ENCODE data around the gene PIP4K2A.

PIP4K2A gene

DNA sequence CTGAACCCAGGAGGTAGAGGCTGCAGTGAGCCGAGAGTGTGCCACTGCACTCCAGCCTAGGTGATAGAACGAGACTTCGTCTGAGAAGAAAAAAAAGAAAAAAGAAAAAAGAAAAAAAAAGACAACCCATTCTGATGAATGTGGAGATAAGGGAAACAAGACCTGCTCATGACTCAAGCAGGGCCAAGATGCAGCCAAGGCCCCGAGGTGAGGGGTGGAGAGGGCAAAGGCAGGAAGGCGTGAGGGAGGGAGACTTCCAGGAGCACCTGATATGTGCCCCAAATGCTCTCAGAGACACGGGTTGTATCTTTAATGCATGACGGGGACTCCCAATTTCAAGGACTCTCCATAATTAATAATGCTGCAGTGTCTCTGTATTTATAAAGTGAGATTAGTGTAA, 134.6 kb downstream of the PIP4K2A start:
- Histone ChIP-seq H3K4me2 (ENCODE audit: low read length) (no peak overlapping the region), H3K23ac (ENCODE audit: low read length) (no peak overlapping the region), H4K8ac (ENCODE audit: low read depth, low read length) (no peak overlapping the region), H3K9ac (ENCODE audit: low read length) (no peak overlapping the region), H3K27me3 (ENCODE audit: insufficient read depth, low read length) (no peaks in the 10 kb centered on the region), H2AK5ac (ENCODE audit: low read length) (no peak overlapping the region), H2AFZ (ENCODE audit: insufficient read depth, low read length, poor library complexity) (no peak overlapping the region), H3K36me3 (ENCODE audit: control insufficient read depth in 1 of 2, insufficient read depth in 2 of 2, low read length in 2 of 2) (peaks cover 25 to 26% of the 10 kb centered on the region in 2 experiments), H3K79me2 (ENCODE audit: control insufficient read depth, insufficient read depth, low read length, poor library complexity) (peaks cover 3% of the 10 kb centered on the region), H2BK12ac (ENCODE audit: low read length) (no peak overlapping the region), H4K91ac (ENCODE audit: low read depth, low read length) (no peak overlapping the region), H3K18ac (ENCODE audit: low read length) (no peak overlapping the region), H3K4me1 (ENCODE audit: control insufficient read depth in 1 of 2, insufficient read depth in 2 of 2, low read length in 2 of 2) (peaks cover 0 to 5% of the 10 kb centered on the region in 2 experiments), H2BK5ac (ENCODE audit: low read depth, low read length, poor library complexity) (no peak overlapping the region), H4K12ac (ENCODE audit: low read depth, low read length) (no peak overlapping the region), H3K79me1 (ENCODE audit: low read length) (no peaks in the 10 kb centered on the region), H3K27ac (ENCODE audit: low read depth, low read length) (no peak overlapping the region), H2BK120ac (ENCODE audit: insufficient read depth, low read length, poor library complexity) (no peak overlapping the region), H3K4me3 (ENCODE audit: low read depth, low read length) (no peak overlapping the region), H3K9me3 (ENCODE audit: insufficient read depth, low read depth, low read length) (peaks cover 2% of the 10 kb centered on the region), H3K4ac (ENCODE audit: low read depth, low read length) (no peak overlapping the region), H3K14ac (ENCODE audit: low read length) (no peak overlapping the region)
- no CpG with 5 or more reads among the region's 7 CpGs for WGBS (ENCODE audit: extremely low coverage, insufficient coverage, insufficient read length)
- DNase-seq = peak in 1 of 2 donors; percentile 16

DNA sequence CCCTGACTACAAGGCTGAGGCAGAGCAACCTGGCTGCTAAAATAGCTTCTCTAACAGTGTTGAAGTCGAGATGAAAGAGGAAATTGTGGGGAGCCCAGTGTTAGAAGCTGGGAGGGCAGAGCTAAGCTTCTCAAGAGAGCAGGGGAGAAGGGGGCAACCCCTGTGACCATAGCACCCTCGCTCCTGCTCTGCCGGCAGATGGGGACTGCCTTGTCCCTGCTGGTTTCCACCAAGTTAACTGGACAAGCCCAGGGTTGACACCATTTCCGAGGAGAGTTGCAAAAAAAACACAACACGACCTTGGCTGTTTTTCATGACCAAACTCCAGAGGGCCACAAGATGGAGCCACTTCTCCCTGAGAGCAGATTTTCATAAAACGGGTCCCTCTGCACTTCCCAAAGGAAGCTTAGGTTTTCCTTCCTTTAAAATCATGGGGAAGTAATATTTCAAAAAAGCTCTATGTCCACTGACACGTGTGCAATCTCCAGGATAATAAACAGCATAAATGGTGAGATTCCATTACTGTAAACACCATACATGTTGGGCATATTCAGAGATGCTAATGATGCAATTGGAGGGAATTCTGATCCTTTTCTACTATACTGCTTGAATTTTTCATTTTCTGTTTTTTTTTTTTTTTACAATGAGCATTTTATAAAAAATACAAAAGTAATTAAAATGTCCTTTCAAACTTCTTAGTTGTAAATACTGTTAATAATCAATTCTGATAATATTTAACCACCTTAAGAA, 140.4 kb downstream of the PIP4K2A start:
- Histone ChIP-seq H4K12ac (ENCODE audit: low read depth, low read length) (no peak overlapping the region), H3K4me1 (ENCODE audit: control insufficient read depth in 1 of 2, insufficient read depth in 2 of 2, low read length in 2 of 2) (no peaks in the 10 kb centered on the region), H3K14ac (ENCODE audit: low read length) (no peak overlapping the region), H3K36me3 (ENCODE audit: control insufficient read depth in 1 of 2, insufficient read depth in 2 of 2, low read length in 2 of 2) (peaks cover 20 to 23% of the 10 kb centered on the region in 2 experiments), H3K18ac (ENCODE audit: low read length) (no peak overlapping the region), H2AFZ (ENCODE audit: insufficient read depth, low read length, poor library complexity) (no peak overlapping the region), H4K91ac (ENCODE audit: low read depth, low read length) (no peak overlapping the region), H2BK120ac (ENCODE audit: insufficient read depth, low read length, poor library complexity) (no peak overlapping the region), H2AK5ac (ENCODE audit: low read length) (no peak overlapping the region), H3K4ac (ENCODE audit: low read depth, low read length) (no peak overlapping the region), H4K8ac (ENCODE audit: low read depth, low read length) (no peak overlapping the region), H3K4me2 (ENCODE audit: low read length) (no peak overlapping the region), H3K27me3 (ENCODE audit: insufficient read depth, low read length) (no peaks in the 10 kb centered on the region), H3K4me3 (ENCODE audit: low read depth, low read length) (no peak overlapping the region), H2BK5ac (ENCODE audit: low read depth, low read length, poor library complexity) (peak overlapping the region; percentile 33), H3K23ac (ENCODE audit: low read length) (no peak overlapping the region), H3K27ac (ENCODE audit: low read depth, low read length) (no peak overlapping the region), H3K79me2 (ENCODE audit: control insufficient read depth, insufficient read depth, low read length, poor library complexity) (no peaks in the 10 kb centered on the region), H2BK12ac (ENCODE audit: low read length) (no peak overlapping the region), H3K79me1 (ENCODE audit: low read length) (no peaks in the 10 kb centered on the region), H3K9me3 (ENCODE audit: insufficient read depth, low read depth, low read length) (peaks cover 2% of the 10 kb centered on the region), H3K9ac (ENCODE audit: low read length) (no peak overlapping the region)
- DNase-seq = peak in 1 of 2 donors; percentile 43
- no CpG with 5 or more reads among the region's 7 CpGs for WGBS (ENCODE audit: extremely low coverage, insufficient coverage, insufficient read length)

- no peak overlapping the region for H3K4me2 ChIP-seq (ENCODE audit: low read length)
- DNase-seq = no peak
- H2BK12ac ChIP-seq (ENCODE audit: low read length) = no peak overlapping the region
- H3K18ac ChIP-seq (ENCODE audit: low read length) = no peak overlapping the region
- no peaks in the 10 kb centered on the region for H3K79me1 ChIP-seq (ENCODE audit: low read length)
- no peak overlapping the region for H4K91ac ChIP-seq (ENCODE audit: low read depth, low read length)
- no peak overlapping the region for H2BK5ac ChIP-seq (ENCODE audit: low read depth, low read length, poor library complexity)
- no peaks in the 10 kb centered on the region for H3K4me1 ChIP-seq (ENCODE audit: control insufficient read depth in 1 of 2, insufficient read depth in 2 of 2, low read length in 2 of 2)
- H4K8ac ChIP-seq (ENCODE audit: low read depth, low read length) = no peak overlapping the region
- H3K9me3 ChIP-seq (ENCODE audit: insufficient read depth, low read depth, low read length) = no peaks in the 10 kb centered on the region
- no peak overlapping the region for H4K12ac ChIP-seq (ENCODE audit: low read depth, low read length)
- H3K79me2 ChIP-seq (ENCODE audit: control insufficient read depth, insufficient read depth, low read length, poor library complexity) = no peaks in the 10 kb centered on the region
- H2AK5ac ChIP-seq (ENCODE audit: low read length) = no peak overlapping the region
- no peaks in the 10 kb centered on the region for H3K27me3 ChIP-seq (ENCODE audit: insufficient read depth, low read length)
- H3K23ac ChIP-seq (ENCODE audit: low read length) = no peak overlapping the region
- H3K4ac ChIP-seq (ENCODE audit: low read depth, low read length) = no peak overlapping the region
- no peak overlapping the region for H3K9ac ChIP-seq (ENCODE audit: low read length)
- no CpG with 5 or more reads among the region's 6 CpGs for WGBS (ENCODE audit: extremely low coverage, insufficient coverage, insufficient read length)
- H3K4me3 ChIP-seq (ENCODE audit: low read depth, low read length) = no peak overlapping the region
- no peak overlapping the region for H3K14ac ChIP-seq (ENCODE audit: low read length)
- H3K36me3 ChIP-seq (ENCODE audit: control insufficient read depth in 1 of 2, insufficient read depth in 2 of 2, low read length in 2 of 2) = peaks cover 12 to 27% of the 10 kb centered on the region in 2 experiments
- H3K27ac ChIP-seq (ENCODE audit: low read depth, low read length) = no peak overlapping the region
- no peak overlapping the region for H2AFZ ChIP-seq (ENCODE audit: insufficient read depth, low read length, poor library complexity)
- no peak overlapping the region for H2BK120ac ChIP-seq (ENCODE audit: insufficient read depth, low read length, poor library complexity)
Observed at GRCh38 chr10:22570733-22571430, 143.5 kb downstream of the PIP4K2A start.

DNA sequence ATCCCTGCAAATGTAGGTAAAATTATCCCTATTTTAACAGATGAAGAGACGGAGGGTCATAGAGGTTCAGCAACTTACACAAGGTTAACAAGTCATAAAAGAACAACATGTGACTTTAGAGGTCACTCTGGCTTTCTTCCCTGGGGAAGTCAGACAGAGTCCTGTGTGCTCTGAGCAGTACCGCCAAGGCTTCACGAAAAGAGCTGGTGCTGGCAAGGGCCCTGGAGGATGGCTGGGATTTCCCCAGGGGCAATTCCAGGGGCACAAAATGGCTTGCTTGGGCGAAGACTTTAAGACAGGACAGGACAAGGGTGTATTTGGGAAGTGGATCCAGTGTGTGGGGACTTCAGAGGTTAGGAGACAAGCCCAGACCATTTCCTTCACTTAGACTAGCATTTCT, 144.1 kb downstream of the PIP4K2A start:
- H3K23ac ChIP-seq (ENCODE audit: low read length) = no peak overlapping the region
- no peak overlapping the region for H3K9ac ChIP-seq (ENCODE audit: low read length)
- no peak overlapping the region for H2BK5ac ChIP-seq (ENCODE audit: low read depth, low read length, poor library complexity)
- no peaks in the 10 kb centered on the region for H3K79me2 ChIP-seq (ENCODE audit: control insufficient read depth, insufficient read depth, low read length, poor library complexity)
- no peak overlapping the region for H3K4ac ChIP-seq (ENCODE audit: low read depth, low read length)
- H2BK120ac ChIP-seq (ENCODE audit: insufficient read depth, low read length, poor library complexity) = no peak overlapping the region
- no peak overlapping the region for H2AK5ac ChIP-seq (ENCODE audit: low read length)
- no peaks in the 10 kb centered on the region for H3K9me3 ChIP-seq (ENCODE audit: insufficient read depth, low read depth, low read length)
- no peak overlapping the region for H2AFZ ChIP-seq (ENCODE audit: insufficient read depth, low read length, poor library complexity)
- H3K27ac ChIP-seq (ENCODE audit: low read depth, low read length) = no peak overlapping the region
- H3K18ac ChIP-seq (ENCODE audit: low read length) = no peak overlapping the region
- peaks cover 8 to 27% of the 10 kb centered on the region in 2 experiments for H3K36me3 ChIP-seq (ENCODE audit: control insufficient read depth in 1 of 2, insufficient read depth in 2 of 2, low read length in 2 of 2)
- no peak overlapping the region for H4K12ac ChIP-seq (ENCODE audit: low read depth, low read length)
- H3K27me3 ChIP-seq (ENCODE audit: insufficient read depth, low read length) = no peaks in the 10 kb centered on the region
- no peak overlapping the region for H2BK12ac ChIP-seq (ENCODE audit: low read length)
- H3K79me1 ChIP-seq (ENCODE audit: low read length) = no peaks in the 10 kb centered on the region
- H4K91ac ChIP-seq (ENCODE audit: low read depth, low read length) = no peak overlapping the region
- no peaks in the 10 kb centered on the region for H3K4me1 ChIP-seq (ENCODE audit: control insufficient read depth in 1 of 2, insufficient read depth in 2 of 2, low read length in 2 of 2)
- H3K4me2 ChIP-seq (ENCODE audit: low read length) = no peak overlapping the region
- H4K8ac ChIP-seq (ENCODE audit: low read depth, low read length) = no peak overlapping the region
- no peak for DNase-seq
- H3K14ac ChIP-seq (ENCODE audit: low read length) = no peak overlapping the region
- no peak overlapping the region for H3K4me3 ChIP-seq (ENCODE audit: low read depth, low read length)
- WGBS (ENCODE audit: extremely low coverage, insufficient coverage, insufficient read length) = no CpG with 5 or more reads among the region's 4 CpGs

Measured in trophoblast cell (in vitro differentiated cells and primary cell).